GM12878 (cell line): ENCODE measurements around the gene USP10. TPM values are rescaled to one million over a fixed set of nuclear protein-coding genes. Genes with fewer than 3 reads are reported as not detected.

Experiments used
- ATAC-seq: fragments of 200-7000 bp; cut with Tn5 transposase; 3 replicates; pipeline ENCODE4 v1.9.1; 2020; ENCODE audit warnings: mild to moderate bottlenecking, moderate library complexity
- BruUV-seq: library from RNA; stranded (reverse); fragments of 400-500 nt; replicated peaks from 2 replicates; lab custom pipeline; 2021; lab: Mats Ljungman, UMichigan
- CTCF ChIA-PET: fragments of 300-600 bp; sonication (Branson Sonifier 250); formaldehyde crosslinking; extraction: SDS; loops from one replicate; lab custom pipeline; 2021; ENCODE audit warnings: inconsistent platforms; lab: Yijun Ruan, JAX
- POLR2A ChIA-PET: fragments of 350-600 bp; formaldehyde crosslinking; extraction: SDS; loops from one replicate; lab custom pipeline; 2021; ENCODE audit warnings: inconsistent platforms; lab: Charles Lee
- RAD21 ChIA-PET: fragments of 300-600 bp; sonication (Branson Sonifier 250); formaldehyde crosslinking; loops from one replicate; lab custom pipeline; 2023; ENCODE audit warnings: antibody characterized with exemption; ENCODE audit not compliant: unreplicated experiment; lab: Charles Lee
- SMC1A ChIA-PET: fragments of 300-600 bp; sonication (Branson Sonifier 250); formaldehyde crosslinking; loops from one replicate; lab custom pipeline; 2023; ENCODE audit not compliant: unreplicated experiment, uncharacterized antibody; lab: Charles Lee
- DNase-seq: peaks from one replicate; pipeline ENCODE4 v3.0.0-alpha.2; 2011; ENCODE audit warnings: low read depth, low spot score
- FAIRE-seq: peaks from 3 replicates; lab custom pipeline; 2011; peaks lifted over from hg19 to GRCh38; lab: Jason Lieb, UNC
- H2AFZ ChIP-seq: 2 replicates; pipeline ENCODE4 v1.6.0; 2011; ENCODE audit warnings: low read depth, low read length, control low read depth; ENCODE audit not compliant: control insufficient read depth
- H3K27ac ChIP-seq: 2 replicates; pipeline ENCODE4 v1.5.1; 2011; ENCODE audit warnings: control low read depth; ENCODE audit not compliant: control insufficient read depth, insufficient read depth
- H3K27me3 ChIP-seq, 2 experiments: replicated peaks in 1 of 2; 2 replicates each; pipeline versions ENCODE4 v1.6.0 to v1.6.1; 2011; ENCODE audit warnings: low read length in 1 of 2; ENCODE audit not compliant: control insufficient read depth in 2 of 2, insufficient read depth in 2 of 2
- H3K36me3 ChIP-seq, 2 experiments: 2 replicates each; pipeline ENCODE4 v1.5.1; 2011; ENCODE audit warnings: low read length in 1 of 2; ENCODE audit not compliant: control insufficient read depth in 2 of 2, insufficient read depth in 2 of 2
- H3K4me1 ChIP-seq: 2 replicates; pipeline ENCODE4 v1.6.1; 2011; ENCODE audit warnings: mild to moderate bottlenecking, low read length, moderate library complexity, mixed read lengths; ENCODE audit not compliant: control insufficient read depth, insufficient read depth
- H3K4me2 ChIP-seq: 2 replicates; pipeline ENCODE4 v1.6.0; 2011; ENCODE audit warnings: control low read depth; ENCODE audit not compliant: control insufficient read depth, insufficient read depth
- H3K4me3 ChIP-seq: fragments of 200-600 bp; sonication (generic); 2 replicates; pipeline ENCODE4 v1.5.1; 2016
- H3K79me2 ChIP-seq: 2 replicates; pipeline ENCODE4 v1.6.0; 2011; ENCODE audit warnings: low read length; ENCODE audit not compliant: control insufficient read depth, insufficient read depth
- H3K9ac ChIP-seq: 2 replicates; pipeline ENCODE4 v1.8.0; 2011; ENCODE audit warnings: low read length, control low read depth, mixed read lengths; ENCODE audit not compliant: control insufficient read depth, insufficient read depth
- H3K9me3 ChIP-seq: replicated peaks from 3 replicates; pipeline ENCODE4 v1.5.1; 2011; ENCODE audit warnings: mild to moderate bottlenecking, low read length; ENCODE audit not compliant: control insufficient read depth, insufficient read depth
- H4K20me1 ChIP-seq: 2 replicates; pipeline ENCODE4 v1.6.0; 2011; ENCODE audit not compliant: control insufficient read depth, insufficient read depth
- HSF1 ChIP-seq: fragments of 150-350 bp; IDR thresholded peaks from 2 replicates; pipeline ENCODE4 v1.6.1; 2014; ENCODE audit warnings: mild to moderate bottlenecking, low read depth, low read length
- ZNF24 ChIP-seq: fragments of 450-650 bp; IDR thresholded peaks from 2 replicates; pipeline ENCODE4 v1.6.1; 2017; ENCODE audit warnings: antibody characterized with exemption, mild to moderate bottlenecking
- WGBS: methylation state at CpG from one replicate; pipeline ENCODE4 v1.1.6; 2016; ENCODE audit warnings: low lambda C conversion rate; ENCODE audit not compliant: insufficient replicate concordance, insufficient coverage; ENCODE audit errors: missing lambda C conversion rate; 5-methylcytosine and 5-hydroxymethylcytosine counted together
- in situ Hi-C: fragments of 300-500 bp; cut with MboI; formaldehyde crosslinking; loops from 9 replicates; pipeline ENCODE4 v1.14.3; 2018; ENCODE audit warnings: mixed read lengths
- intact Hi-C: fragments of 100-400 bp; cut with micrococcal nuclease; formaldehyde crosslinking; loops from one replicate; pipeline ENCODE4 v1.14.2; 2022; ENCODE audit not compliant: unreplicated experiment
- polyA plus RNA-seq, 11 experiments: library from polyadenylated mRNA; depleted of rRNA in 4 of 11; unstranded in 6 of 11; stranded (reverse) in 5 of 11; fragments of >200 nt; fragmentation: Nextera tagmentation in 4 of 11; fragmentation: Illumina TruSeq in 1 of 11; extraction: Ambion mirVana in 4 of 11; extraction: Trizol in 1 of 11; gene quantifications; 1 replicate in 1 of 11; 2 replicates in 10 of 11; pipeline versions ENCODE4 v1.2.1 to v1.2.3, GENCODE V29; 2011 to 2016; ENCODE audit warnings: inconsistent platforms in 2 of 11, missing spikeins in 2 of 11, low read depth in 1 of 11
- total RNA-seq, 4 experiments: library from RNA; depleted of rRNA in 3 of 4; stranded (reverse); fragments of >200 nt in 3 of 4; fragmentation: Illumina TruSeq in 1 of 4; extraction: Trizol in 1 of 4; gene quantifications; 2 replicates each; pipeline versions ENCODE4 v1.2.1 to v1.2.3, GENCODE V29; 2013 to 2021
- TF ChIP-seq, protein P1 (sequence below): fragments of 450-650 bp; formaldehyde crosslinking; IDR thresholded peaks from 2 replicates; pipeline ENCODE4 v1.5.0; 2022; ENCODE audit warnings: mild to moderate bottlenecking, missing genetic modification characterization
- TF ChIP-seq, protein P2 (sequence below): fragments of 450-650 bp; IDR thresholded peaks from 2 replicates; pipeline ENCODE4 v1.6.1; 2016; ENCODE audit warnings: mild to moderate bottlenecking

Gene USP10
- total and polyA plus RNA-seq, 10 of the 15 experiments (the other 5 are each of a cell fraction or from before 2014, with no cell fraction given): 46.1 to 160 (median 105) TPM

- TF ChIP-seq, protein P1, sequence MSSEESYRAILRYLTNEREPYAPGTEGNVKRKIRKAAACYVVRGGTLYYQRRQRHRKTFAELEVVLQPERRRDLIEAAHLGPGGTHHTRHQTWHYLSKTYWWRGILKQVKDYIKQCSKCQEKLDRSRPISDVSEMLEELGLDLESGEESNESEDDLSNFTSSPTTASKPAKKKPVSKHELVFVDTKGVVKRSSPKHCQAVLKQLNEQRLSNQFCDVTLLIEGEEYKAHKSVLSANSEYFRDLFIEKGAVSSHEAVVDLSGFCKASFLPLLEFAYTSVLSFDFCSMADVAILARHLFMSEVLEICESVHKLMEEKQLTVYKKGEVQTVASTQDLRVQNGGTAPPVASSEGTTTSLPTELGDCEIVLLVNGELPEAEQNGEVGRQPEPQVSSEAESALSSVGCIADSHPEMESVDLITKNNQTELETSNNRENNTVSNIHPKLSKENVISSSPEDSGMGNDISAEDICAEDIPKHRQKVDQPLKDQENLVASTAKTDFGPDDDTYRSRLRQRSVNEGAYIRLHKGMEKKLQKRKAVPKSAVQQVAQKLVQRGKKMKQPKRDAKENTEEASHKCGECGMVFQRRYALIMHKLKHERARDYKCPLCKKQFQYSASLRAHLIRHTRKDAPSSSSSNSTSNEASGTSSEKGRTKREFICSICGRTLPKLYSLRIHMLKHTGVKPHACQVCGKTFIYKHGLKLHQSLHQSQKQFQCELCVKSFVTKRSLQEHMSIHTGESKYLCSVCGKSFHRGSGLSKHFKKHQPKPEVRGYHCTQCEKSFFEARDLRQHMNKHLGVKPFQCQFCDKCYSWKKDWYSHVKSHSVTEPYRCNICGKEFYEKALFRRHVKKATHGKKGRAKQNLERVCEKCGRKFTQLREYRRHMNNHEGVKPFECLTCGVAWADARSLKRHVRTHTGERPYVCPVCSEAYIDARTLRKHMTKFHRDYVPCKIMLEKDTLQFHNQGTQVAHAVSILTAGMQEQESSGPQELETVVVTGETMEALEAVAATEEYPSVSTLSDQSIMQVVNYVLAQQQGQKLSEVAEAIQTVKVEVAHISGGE (CRISPR knock-in tag): no peak
Measured at GRCh38 chr16:84694980-84695379, 4.8 kb upstream of the USP10 start (continued).

DNA sequence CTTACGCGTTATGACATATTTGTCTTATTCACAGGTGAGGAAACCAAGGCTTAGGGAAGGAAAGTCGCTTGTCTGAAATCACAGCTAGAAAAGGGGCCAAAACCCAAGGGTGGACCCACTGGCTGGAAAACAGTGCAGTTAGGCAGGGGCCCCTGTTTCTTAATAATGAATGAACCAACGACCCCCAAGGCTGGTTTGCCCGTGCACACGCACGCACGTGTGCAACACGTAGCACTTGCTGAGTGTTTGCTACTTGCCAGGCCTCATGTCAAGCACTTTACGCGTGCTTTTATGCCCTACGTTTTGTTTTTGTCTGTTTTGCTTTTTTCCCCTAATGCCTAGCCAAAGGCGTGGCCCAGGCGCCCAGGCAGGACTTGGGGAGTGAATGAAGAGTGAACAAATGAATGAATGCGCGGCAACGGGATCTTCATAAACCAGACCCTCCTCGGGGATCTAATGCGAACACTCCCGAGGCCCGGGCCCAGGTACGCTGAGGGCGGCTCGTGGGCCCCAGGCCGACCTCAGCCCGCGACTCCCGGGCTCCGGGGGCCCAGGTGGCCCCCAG, 571 bp upstream of the USP10 start:
- intact Hi-C loops: no loop called here
- Histone ChIP-seq H4K20me1 (no peaks in the 10 kb centered on the region; the same call in 1 of the 2 replicates), H2AFZ (peak overlapping the region; percentile 91), H3K79me2 (peaks cover 44% of the 10 kb centered on the region), H3K9ac (peak overlapping the region; percentile 90), H3K4me2 (peak overlapping the region; percentile 96), H3K27ac (peak overlapping the region; percentile 86), H3K27me3 (no peaks in the 10 kb centered on the region), H3K9me3 (no peaks in the 10 kb centered on the region; the same call in 2 of the 3 replicates), H3K4me1 (peaks cover 3% of the 10 kb centered on the region; the same call in 1 of the 2 replicates), H3K36me3 (no peaks in the 10 kb centered on the region), H3K4me3 (peak overlapping the region; percentile 91)
- BruUV-seq: TSS peak; percentile 85
- SMC1A ChIA-PET: no interaction called here
- in situ Hi-C loops: no loop called here
- POLR2A ChIA-PET: no interaction called here
- CTCF ChIA-PET: no interaction called here
- ATAC-seq: no peak
- RAD21 ChIA-PET: no interaction called here
- 25% methylated on average over 28 of the region's 29 CpGs for WGBS
- no peak for FAIRE-seq
- no peak for DNase-seq
- no peak for TF ChIP-seq HSF1
- peak; percentile 95 for TF ChIP-seq ZNF24
- TF ChIP-seq, protein P2, sequence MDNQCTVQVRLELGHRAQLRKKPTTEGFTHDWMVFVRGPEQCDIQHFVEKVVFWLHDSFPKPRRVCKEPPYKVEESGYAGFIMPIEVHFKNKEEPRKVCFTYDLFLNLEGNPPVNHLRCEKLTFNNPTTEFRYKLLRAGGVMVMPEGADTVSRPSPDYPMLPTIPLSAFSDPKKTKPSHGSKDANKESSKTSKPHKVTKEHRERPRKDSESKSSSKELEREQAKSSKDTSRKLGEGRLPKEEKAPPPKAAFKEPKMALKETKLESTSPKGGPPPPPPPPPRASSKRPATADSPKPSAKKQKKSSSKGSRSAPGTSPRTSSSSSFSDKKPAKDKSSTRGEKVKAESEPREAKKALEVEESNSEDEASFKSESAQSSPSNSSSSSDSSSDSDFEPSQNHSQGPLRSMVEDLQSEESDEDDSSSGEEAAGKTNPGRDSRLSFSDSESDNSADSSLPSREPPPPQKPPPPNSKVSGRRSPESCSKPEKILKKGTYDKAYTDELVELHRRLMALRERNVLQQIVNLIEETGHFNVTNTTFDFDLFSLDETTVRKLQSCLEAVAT: 0 out of 2 replicates have a peak, but pooled peaks have one; percentile 33
